ENCODE data around the gene TNS3. TPM values are rescaled to one million over a fixed set of nuclear protein-coding genes. Genes with fewer than 3 reads are reported as not detected.
A peak's percentile ranks its signal among the peaks of the same experiment; 100 is the strongest.

Gene TNS3
- total RNA-seq, 4 donors from 2014 or later = 70.9 to 112 (median 98.6) TPM

DNA sequence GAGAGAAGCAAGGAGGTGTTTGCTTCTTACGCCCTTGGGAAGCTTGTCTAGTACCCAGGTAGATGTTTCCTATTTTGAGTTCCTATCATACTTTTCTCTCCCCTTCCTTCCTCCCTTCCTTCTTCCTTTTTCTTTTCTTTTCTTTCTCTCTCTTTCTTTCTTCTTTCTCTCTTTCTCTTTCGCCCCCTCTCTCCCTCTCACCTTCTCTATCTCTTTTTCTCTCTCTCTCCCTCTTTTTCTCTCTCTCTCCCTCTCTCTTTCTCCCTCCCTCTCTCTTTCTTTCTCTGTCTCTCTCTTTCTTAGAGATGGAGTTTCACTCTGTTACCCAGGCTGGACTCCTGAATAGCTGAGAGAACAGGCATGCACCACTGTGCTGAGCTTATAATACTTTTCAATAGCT, 322.2 kb downstream of the TNS3 start:
- DNase-seq (ENCODE audit: low spot score) = no peak
- no peak for ATAC-seq (ENCODE audit: low FRiP score)
- TF ChIP-seq CTCF (IDR thresholded peaks at IDR 0.05) = no peak

DNA sequence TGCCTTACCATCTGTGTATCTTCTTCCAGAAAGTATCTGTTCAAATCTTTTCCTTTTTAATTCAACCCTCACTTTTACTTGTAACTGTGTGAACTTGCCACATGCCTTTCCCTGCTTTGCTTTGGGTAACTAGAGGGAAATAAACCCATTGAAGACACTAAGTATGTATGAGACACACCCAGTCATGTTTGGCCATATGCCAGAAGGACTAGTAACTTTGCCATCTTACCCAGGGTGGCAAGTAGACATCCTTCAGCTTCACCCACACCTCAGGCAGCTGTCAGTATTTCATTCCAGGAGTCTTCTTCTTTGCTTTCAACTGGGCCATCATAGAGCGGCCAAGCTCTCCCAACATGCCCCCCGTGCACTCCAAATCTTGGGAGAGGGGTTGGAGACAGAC, 323.1 kb downstream of the TNS3 start:
- ATAC-seq (ENCODE audit: low FRiP score) = no peak
- no peak for TF ChIP-seq CTCF (IDR thresholded peaks at IDR 0.05)
- no peak for DNase-seq (ENCODE audit: low spot score)

GRCh38 chr7:47256016-47256415, 325.9 kb downstream of the TNS3 start:
- DNase-seq (ENCODE audit: low spot score) = no peak
- no peak for ATAC-seq (ENCODE audit: low FRiP score)
- TF ChIP-seq CTCF (IDR thresholded peaks at IDR 0.05) = no peak

GRCh38 chr7:47255441-47255840, 326.5 kb downstream of the TNS3 start:
- DNase-seq (ENCODE audit: low spot score) = no peak
- no peak for ATAC-seq (ENCODE audit: low FRiP score)
- TF ChIP-seq CTCF (IDR thresholded peaks at IDR 0.05) = no peak

GRCh38 chr7:47255007-47255406, 326.9 kb downstream of the TNS3 start:
- TF ChIP-seq CTCF (IDR thresholded peaks at IDR 0.05) = no peak
- ATAC-seq (ENCODE audit: low FRiP score) (no peak), DNase-seq (ENCODE audit: low spot score) (no peak)

DNA sequence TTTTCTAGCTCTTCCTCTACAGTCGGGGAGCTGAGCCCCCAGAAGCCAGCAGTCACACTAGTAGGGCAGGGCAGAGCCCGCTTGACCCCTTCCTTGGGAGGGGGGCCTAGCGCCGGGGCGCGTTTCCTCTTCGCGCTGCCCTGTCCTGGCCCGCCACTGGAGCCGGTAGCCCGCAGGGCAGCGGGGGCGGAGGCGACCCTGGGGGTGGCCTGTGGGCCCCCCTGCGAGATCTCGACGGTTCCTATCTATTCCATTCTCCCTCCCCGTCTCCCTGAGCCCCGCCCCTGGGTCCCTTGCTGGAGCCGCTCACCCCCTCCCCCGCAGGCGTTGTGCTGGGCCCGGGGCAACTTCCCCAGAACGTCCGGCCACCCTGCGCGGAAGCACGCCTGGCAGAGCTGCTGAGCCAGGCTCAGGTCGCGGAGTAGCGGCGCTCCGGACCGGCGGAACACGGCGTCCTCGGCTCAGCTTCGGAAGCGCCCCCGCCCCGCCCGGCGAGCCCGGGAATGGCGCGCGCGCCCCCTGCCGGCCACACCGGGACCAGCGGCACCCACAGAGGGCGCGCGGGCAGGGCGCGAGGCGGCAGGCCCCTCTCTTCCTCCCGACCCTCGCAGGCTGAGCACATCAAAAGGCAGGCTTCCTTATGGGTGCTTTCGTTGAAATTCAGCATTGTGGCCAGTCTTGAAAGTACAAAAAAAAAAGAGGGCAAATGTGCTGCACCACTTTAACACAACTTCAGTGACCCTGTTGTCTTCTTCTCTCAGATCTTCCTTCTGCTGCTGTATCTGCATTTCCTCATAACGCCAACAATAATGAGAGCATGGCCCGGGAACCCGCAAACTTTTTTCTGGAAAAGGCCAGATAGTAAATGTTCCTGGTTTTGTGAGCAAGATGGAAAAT, 327.6 kb downstream of the TNS3 start:
- peak; percentile 69 for DNase-seq (ENCODE audit: low spot score)
- TF ChIP-seq CTCF (IDR thresholded peaks at IDR 0.05) = peak in 2 of 3 donors; percentile 85 to 88
- ATAC-seq (ENCODE audit: low FRiP score) = peak; percentile 88

DNA sequence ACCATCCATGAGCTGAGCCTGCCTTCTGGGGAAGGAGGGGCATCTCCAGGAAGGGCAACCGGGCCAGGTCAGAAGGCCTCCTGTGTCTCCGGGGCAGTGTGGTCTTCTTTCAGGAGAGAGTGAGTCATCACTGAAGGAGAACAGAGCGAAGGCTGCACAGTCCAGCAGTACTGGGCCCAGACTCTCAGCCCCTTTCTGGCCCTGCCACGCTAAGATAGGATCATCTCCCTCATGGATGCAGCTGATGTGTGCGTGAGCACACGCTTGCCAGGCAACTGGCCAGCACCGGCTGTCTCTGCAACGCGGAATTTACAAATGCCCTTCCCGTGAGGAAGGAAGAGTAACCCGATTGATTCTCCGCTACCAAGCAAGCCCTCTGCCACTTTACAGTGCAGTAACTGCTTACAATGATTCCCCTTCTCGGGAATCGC, 328.2 kb downstream of the TNS3 start:
- DNase-seq (ENCODE audit: low spot score) (no peak), ATAC-seq (ENCODE audit: low FRiP score) (peak; percentile 81)

More for the DNA sequence above, 328.2 kb downstream of the TNS3 start:
- no peak for TF ChIP-seq CTCF (IDR thresholded peaks at IDR 0.05)

Measured in omental fat pad (tissue), 4 donors.